NCI-H1092 (cell line): ENCODE measurements around the gene SRC.
A peak's percentile ranks its signal among the peaks of the same experiment; 100 is the strongest.

Experiments
- DNase-seq: peaks from one replicate; lab custom pipeline; 2025; lab: John Stamatoyannopoulos, UW

Gene SRC

GRCh38 chr20:37395921-37396415 is 50.0 kb downstream of the SRC start:
- DNase-seq = peak; percentile 73

DNA sequence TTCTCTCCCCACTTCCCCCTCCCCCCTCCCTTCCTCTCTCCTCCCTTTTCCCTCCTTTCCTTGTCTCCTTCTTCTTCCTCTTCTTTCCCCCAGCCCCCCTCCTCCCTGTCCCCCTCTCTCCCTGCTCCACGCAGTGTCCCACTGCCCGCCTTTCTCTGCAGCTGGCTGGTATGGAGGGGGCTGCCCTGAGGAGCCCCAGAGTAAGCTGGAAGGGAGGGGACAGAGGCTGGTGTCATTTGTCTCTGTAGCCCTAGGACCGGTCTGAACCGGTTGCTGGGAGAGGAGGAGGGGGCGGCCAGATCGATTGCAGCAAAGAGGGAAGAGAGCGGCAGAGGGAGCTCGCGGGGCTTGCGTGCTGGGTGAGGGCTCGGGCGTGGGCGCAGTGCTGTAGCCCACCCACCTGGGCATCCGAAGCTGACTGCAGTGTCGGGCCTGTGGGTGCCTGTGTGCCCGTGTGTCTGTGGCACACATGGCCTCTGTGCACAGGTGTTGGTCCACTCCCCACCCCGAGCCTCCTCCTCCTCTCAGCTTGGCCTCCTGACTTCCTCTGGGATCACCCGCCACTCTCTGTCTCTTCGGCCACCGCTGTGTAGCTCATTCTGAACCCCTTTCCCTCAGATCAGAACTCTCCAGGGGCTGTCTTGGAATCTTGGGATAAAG is 50.6 kb downstream of the SRC start:
- DNase-seq = peak; percentile 88

DNA sequence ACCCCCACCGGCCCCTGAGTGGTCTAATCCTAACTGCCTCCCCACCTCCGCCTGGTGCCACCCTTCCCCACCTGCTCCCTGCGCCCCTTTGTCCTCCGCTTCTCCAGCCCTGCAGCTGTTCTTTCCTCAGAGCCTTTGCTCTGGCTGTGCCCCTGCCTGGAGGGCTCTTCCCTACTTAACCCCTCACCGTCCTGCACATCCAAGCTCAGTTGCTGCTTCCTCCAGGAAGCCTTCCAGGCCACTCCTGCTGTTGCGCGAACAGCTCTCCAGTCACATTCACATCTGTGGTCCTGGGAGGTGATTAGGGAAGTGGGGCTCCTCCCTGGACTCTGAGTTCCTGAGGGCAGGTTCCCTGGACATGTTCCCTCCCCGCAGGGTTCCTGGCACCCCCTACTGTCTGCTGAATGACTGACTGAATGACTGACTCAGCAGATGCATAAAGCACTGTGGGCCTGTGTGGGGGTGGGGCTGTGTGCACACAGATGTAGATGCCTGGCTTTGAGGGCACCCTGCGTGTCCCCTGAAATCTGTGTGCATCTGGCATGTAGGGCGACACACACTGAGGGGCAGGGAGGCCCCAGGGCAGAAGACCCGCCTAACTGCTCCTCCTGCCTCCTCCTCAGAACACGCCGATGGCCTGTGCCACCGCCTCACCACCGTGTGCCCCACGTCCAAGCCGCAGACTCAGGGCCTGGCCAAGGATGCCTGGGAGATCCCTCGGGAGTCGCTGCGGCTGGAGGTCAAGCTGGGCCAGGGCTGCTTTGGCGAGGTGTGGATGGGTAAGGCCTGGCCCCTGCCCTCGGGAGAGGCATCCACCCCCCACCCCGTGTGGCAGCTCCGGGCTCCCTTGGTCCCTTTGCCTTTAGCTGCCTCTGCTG is 51.4 kb downstream of the SRC start:
- no peak for DNase-seq

DNA sequence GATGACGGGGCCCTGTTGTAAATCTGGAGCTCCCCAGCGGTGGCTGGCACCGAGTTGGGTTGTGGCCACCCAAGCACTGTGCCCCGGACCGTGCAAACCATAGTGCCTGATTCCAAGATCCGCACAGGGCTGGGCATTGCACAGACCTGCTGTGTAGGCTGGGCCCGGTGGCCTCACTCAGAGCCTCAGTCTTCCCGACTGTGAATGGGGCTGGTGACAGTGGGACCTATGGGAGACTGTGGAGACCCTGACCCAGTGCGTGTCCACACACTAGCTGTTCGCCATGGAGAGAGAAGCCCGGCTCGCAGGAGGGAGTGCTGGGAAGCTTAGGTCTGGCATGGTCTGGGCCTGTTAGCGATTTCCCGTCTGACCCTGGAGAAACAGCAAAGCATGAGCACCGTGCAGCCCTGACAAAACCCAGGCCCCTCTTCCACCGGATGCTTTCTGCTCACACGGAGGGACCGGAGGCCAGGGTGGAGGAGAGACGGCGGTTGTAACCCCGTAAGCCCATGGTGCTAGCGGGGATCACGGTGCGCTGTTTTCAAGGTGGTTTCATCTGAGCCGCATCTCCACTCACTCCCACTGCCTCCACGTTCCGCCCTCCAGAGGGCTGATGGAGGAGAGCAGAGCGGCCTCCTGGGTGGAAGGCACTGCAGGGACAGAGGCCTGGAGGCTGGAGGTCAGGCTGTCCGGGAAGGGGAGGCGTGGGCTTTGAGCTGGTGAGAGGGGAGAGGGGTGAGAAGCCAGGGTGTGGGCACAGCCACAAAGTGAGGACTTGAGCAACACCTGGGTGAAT is 52.2 kb downstream of the SRC start:
- DNase-seq = no peak

DNA sequence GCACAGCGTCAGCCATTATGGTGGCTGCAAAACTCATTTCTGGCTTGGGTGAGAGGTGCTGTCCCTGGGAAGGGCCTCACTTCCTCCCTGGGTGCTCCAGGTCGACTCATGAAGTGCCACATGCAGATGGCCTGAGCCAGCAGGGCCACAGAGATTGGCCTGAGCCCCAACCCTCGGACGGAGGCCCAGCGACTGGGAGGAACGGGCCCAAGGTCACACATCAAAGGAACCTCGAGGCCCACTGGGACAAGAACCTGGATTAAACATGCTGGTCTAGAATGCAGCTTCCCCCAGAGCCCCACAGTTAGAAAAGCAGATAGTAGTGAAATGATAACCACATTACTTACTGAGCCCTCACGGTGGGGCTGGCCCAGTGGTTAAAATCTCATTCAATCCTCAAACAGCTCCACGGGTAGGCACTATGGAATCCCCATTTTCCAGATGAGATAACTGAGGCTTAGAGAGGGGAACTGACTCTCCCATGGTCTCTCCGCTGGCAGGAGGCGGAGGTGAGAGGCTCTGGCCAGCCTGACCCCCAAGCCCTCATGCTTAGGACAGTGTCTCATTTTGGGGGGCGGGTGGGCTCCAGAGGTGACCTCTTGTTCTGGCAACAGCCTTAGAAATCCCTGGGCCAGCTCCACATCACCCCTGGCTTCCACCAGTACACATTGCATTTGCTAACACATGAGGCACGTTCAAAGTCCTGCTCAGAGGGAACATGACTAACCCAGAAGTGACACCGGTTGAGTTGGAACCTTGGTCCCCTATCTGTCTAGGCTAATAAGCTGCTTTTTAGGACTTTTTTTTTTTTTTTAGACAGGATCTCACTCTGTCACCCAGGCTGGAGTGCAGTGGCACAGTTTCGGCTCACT is 53.0 kb downstream of the SRC start:
- DNase-seq = no peak

DNA sequence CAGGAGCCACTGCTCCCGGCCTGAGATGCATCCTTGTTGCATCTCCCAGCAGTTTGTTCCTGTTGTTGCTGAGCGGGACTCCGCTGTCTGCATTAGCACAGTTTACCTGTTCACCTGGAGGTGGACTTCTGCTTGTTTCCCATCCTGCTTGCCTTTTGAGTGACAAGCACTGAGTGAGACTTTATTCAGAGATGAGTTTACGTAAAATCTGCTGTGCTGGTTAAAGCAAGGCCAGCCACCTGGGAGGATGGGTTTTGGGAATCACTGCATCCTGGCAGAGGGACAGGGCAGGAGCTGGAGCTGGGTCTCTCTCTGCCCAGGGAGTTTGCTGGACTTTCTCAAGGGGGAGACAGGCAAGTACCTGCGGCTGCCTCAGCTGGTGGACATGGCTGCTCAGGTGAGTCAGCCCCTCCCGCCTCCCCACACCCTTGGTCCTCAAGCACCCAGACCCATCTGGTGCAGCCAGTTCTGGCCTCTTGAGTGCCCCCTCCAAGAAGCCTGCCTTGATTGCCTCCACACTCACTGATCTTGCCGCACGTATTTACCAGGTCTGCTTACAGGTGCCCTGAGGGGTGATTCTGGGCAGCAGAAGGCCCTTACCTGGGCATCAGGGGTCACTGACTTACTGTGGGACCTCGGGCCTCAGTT is 55.5 kb downstream of the SRC start:
- no peak for DNase-seq

DNA sequence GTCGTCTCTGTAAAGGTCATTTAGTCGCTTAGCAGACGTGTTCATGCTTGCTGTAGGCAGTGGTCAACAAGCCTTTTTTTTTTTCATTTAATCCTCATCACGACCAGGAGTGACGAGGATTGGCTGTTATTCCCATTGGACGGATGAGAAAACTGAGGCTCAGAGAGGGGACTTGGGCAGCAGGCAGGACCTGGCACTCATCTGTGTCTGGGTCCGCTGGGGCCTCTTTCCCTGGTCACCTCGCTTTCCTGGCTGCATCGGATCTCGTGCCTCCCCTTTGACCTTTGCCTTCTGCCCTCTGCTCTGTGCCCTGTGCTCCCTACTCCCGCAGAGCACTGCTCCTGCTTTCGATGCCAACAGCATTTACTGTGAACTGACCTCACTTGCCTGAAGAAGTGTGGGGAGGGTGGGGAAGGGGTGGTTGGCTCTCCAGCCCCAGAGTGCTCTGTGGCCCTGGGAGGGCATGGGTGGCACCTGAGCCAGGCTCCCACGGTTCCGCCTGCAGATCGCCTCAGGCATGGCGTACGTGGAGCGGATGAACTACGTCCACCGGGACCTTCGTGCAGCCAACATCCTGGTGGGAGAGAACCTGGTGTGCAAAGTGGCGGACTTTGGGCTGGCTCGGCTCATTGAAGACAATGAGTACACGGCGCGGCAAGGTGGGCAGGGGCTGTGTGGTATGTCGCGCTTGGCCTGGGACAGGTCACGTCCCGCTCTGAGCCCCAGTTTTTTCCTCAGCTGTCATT is 56.2 kb downstream of the SRC start:
- no peak for DNase-seq

DNA sequence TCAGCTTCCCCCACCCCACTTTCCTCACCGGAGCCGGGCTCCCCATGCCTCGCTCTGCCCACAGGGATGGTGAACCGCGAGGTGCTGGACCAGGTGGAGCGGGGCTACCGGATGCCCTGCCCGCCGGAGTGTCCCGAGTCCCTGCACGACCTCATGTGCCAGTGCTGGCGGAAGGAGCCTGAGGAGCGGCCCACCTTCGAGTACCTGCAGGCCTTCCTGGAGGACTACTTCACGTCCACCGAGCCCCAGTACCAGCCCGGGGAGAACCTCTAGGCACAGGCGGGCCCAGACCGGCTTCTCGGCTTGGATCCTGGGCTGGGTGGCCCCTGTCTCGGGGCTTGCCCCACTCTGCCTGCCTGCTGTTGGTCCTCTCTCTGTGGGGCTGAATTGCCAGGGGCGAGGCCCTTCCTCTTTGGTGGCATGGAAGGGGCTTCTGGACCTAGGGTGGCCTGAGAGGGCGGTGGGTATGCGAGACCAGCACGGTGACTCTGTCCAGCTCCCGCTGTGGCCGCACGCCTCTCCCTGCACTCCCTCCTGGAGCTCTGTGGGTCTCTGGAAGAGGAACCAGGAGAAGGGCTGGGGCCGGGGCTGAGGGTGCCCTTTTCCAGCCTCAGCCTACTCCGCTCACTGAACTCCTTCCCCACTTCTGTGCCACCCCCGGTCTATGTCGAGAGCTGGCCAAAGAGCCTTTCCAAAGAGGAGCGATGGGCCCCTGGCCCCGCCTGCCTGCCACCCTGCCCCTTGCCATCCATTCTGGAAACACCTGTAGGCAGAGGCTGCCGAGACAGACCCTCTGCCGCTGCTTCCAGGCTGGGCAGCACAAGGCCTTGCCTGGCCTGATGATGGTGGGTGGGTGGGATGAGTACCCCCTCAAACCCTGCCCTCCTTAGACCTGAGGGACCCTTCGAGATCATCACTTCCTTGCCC is 57.4 kb downstream of the SRC start:
- DNase-seq = no peak

DNA sequence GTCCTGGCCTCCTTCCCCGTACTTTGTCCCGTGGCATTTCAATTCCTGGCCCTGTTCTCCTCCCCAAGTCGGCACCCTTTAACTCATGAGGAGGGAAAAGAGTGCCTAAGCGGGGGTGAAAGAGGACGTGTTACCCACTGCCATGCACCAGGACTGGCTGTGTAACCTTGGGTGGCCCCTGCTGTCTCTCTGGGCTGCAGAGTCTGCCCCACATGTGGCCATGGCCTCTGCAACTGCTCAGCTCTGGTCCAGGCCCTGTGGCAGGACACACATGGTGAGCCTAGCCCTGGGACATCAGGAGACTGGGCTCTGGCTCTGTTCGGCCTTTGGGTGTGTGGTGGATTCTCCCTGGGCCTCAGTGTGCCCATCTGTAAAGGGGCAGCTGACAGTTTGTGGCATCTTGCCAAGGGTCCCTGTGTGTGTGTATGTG is 58.5 kb downstream of the SRC start:
- DNase-seq = no peak

- no peak for DNase-seq
Measured at GRCh38 chr20:37405351-37405897, 59.5 kb downstream of the SRC start.

- peak; percentile 67 for DNase-seq
Measured at GRCh38 chr20:37406010-37406998, 60.4 kb downstream of the SRC start.

DNA sequence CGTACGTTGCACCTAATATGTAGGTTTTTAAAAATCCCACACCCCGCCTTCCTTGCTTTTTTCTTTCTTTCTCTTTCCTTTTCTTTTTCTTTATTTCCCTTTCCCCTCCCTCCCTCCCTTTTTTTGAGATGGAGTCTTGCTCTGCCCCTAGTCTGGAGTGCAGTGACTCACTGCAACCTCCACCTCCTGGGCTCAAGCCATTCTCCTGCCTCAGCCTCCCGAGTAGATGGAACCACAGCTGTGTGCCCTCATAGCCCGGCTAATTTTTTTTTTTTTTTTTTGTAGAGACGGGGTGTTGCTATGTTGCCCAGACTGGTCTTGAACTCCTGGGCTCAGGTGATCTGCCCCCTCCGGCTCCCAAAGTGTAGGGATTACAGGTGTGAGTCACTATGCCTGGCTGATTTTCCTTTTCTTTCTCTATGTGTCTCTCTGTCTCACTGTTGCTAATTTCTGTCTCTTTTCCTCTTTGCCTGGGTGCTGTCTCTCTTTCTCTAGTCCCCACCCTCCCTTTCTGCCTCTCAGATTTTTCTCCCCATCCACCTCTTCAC is 61.2 kb downstream of the SRC start:
- no peak for DNase-seq

DNA sequence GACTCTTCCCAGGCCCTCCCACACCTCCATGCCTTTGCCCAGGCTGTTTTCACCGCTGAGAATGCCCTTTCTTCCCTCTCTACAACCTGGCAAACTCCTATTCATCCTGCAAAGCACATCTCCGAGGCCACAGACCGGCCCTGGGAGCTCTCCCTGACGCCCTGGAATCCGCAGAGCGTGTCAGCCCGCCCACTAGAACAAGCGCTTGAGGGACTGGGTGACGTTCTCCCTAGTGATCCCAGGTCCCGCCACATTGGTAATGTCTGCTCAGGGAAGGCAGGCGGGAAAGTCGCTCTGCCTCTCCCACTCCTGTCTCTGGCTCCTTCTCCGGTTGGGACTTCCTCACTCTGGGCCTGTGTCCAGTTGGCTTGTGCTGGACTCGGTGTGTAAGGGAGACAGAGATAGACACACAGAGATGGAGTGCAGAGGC is 61.6 kb downstream of the SRC start:
- no peak for DNase-seq

DNA sequence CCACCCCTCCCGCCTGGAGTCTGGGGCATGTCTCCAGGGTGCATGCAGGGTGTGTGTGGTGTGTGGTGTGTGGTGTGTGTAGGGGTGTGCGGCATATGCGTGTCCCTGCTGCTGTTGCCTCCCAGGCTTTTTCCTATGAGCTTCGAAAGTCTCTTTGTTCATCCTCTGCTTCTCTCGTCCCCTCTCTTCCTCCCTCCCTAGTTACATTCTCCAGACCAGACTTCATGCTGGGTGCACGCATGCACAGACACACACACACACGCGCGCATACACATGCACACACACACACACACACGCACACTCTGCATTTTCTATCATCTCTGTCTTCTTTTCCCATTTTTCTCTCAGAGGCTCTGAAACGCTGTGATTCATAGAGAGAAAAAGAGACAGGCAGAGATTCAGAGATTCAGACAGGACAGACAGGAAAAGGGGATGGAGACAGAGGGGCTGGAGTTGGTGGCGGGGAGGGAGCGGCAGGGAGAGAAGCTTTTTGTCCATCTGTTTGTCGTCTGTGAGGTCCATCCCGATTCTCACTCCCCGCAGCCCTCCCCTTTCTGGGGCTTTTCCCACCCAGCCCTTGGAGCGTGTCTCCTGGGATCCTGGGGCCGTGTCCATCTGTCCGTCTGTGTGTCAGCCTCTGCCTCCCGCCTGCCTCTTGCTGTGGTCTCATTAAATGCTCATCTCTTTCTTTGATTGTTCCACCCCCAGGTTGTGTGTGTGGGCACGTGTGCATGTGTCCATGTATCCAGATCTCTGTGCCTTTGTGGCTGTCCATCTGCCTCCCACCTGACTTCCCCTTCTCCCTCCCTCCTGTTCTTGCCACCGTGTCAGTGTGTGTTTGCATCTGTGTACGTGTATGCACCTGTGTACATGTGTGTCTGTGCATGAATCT is 62.6 kb downstream of the SRC start:
- DNase-seq = no peak

DNA sequence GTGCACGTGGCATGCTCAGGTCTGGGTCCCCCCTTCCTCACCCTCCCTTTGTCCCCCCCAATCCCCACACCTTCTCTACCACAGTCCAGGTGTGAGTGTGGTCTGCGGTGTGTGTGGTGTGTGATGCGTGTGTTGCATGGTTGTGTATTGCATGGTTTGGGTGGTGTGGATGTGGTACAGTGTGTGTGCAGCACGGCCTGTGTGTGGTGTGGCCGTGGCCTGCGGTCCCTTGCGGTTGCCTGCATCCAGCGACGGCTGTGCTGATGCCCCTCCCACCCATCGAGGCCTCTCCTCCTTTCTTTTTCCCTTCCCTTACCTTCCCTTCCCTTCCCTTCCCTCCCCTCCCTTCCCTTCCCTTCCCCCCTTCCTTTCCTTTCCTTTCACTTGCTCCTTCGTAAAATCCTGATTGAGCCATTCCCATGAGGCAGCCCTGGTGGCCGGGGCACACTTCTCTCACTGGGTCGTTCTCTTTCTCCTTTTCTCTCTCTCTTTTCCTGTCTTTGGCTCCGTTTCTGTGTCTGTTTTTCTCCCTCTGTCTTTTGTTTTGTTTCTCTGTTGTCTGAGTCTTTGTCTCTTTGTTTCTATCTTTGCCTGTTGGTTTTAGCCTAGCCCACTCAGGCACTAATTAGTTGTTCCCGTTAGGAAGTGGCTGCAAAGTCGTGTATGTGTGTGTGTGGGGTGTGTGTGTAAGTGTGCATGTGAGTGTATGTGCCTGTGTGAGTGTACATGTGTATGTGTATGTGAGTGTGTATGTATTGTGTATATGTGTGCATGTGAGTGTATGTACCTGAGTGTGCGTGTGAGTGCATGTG is 65.7 kb downstream of the SRC start:
- no peak for DNase-seq

DNA sequence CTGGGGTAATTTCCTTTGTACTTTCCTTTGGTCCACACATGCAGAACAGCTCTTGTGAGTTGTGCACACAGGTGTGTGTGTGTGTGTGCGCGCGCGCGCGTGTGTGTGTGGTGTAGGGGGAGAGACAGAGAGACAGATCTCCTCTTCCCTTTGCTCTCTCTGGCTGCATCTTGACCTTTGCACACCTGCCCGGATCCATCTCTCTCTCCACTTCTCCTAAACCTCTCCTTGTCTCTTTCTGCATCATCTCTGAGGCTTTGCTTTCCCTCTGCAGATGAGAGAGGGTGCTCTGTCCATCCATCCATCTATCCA is 67.0 kb downstream of the SRC start:
- DNase-seq = no peak
